Loucy (cell line): ENCODE data around the gene MYRIP.

Experiments used
- H2AFZ ChIP-seq: fragments of 200-600 bp; sonication (generic); 2 replicates; pipeline ENCODE4 v1.6.0; 2016; ENCODE audit warnings: antibody characterized with exemption, mild to moderate bottlenecking, low read length, moderate library complexity
- H3F3A ChIP-seq: fragments of 200-600 bp; 2 replicates; pipeline ENCODE4 v1.6.0; 2016; ENCODE audit warnings: antibody characterized with exemption, low read depth, mild to moderate bottlenecking
- H3K27me3 ChIP-seq: fragments of 200-600 bp; sonication (generic); 2 replicates; pipeline ENCODE4 v1.6.1; 2014; ENCODE audit warnings: low read length, mild to moderate bottlenecking; ENCODE audit not compliant: insufficient read depth, poor library complexity, severe bottlenecking
- H3K36me3 ChIP-seq: fragments of 200-600 bp; sonication (generic); 2 replicates; pipeline ENCODE4 v1.6.1; 2016; ENCODE audit warnings: low read length; ENCODE audit not compliant: insufficient read depth
- H3K4me1 ChIP-seq: fragments of 200-600 bp; sonication (generic); 2 replicates; pipeline ENCODE4 v1.5.1; 2014; ENCODE audit warnings: low read length, mild to moderate bottlenecking; ENCODE audit not compliant: insufficient read depth, poor library complexity, severe bottlenecking
- H3K4me2 ChIP-seq: fragments of 200-600 bp; sonication (generic); 2 replicates; pipeline ENCODE4 v1.6.0; 2014; ENCODE audit warnings: antibody characterized with exemption, low read length, low read depth, mild to moderate bottlenecking; ENCODE audit not compliant: poor library complexity, severe bottlenecking
- H3K4me3 ChIP-seq: fragments of 200-600 bp; sonication (generic); 2 replicates; pipeline ENCODE4 v1.5.1; 2014; ENCODE audit warnings: low read length, mild to moderate bottlenecking, mixed read lengths; ENCODE audit not compliant: poor library complexity, severe bottlenecking
- H3K79me2 ChIP-seq: fragments of 200-600 bp; sonication (generic); 2 replicates; pipeline ENCODE4 v1.6.1; 2014; ENCODE audit warnings: low read length; ENCODE audit not compliant: insufficient read depth
- H3K9ac ChIP-seq: fragments of 200-600 bp; sonication (generic); 2 replicates; pipeline ENCODE4 v1.6.0; 2014; ENCODE audit warnings: mild to moderate bottlenecking, low read depth, low read length, moderate library complexity; ENCODE audit not compliant: poor library complexity, severe bottlenecking
- H3K9me2 ChIP-seq: fragments of 200-600 bp; sonication (generic); replicated peaks from 2 replicates; pipeline ENCODE4 v1.6.1; 2016; ENCODE audit warnings: low read depth, low read length, mixed read lengths
- H3K9me3 ChIP-seq: fragments of 200-600 bp; sonication (generic); 2 replicates; pipeline ENCODE4 v1.6.1; 2014; ENCODE audit warnings: mild to moderate bottlenecking, antibody characterized with exemption, low read length, low read depth; ENCODE audit not compliant: insufficient read depth
- H4K20me1 ChIP-seq: fragments of 200-600 bp; sonication (generic); 2 replicates; pipeline ENCODE4 v1.6.0; 2014; ENCODE audit warnings: antibody characterized with exemption, low read length, mild to moderate bottlenecking; ENCODE audit not compliant: insufficient read depth, poor library complexity, severe bottlenecking
- CTCF ChIP-seq: fragments of 200-600 bp; sonication (generic); conservative IDR thresholded peaks from 2 replicates; pipeline ENCODE4 v1.5.1; 2014; ENCODE audit warnings: mild to moderate bottlenecking, antibody characterized with exemption, low read length
- EZH2phosphoT487 ChIP-seq: fragments of 200-600 bp; IDR thresholded peaks from 2 replicates; pipeline ENCODE4 v1.6.1; 2018; ENCODE audit warnings: antibody characterized with exemption, mild to moderate bottlenecking, moderate library complexity, borderline replicate concordance

The MYRIP gene

GRCh38 chr3:40097131-40098117 lies 288.0 kb downstream of the MYRIP start:
- TF ChIP-seq CTCF = no peak
- no peak for TF ChIP-seq EZH2phosphoT487
- Histone ChIP-seq H4K20me1 (no peaks in the 10 kb centered on the region), H3K9me2 (no peaks in the 10 kb centered on the region), H3K79me2 (no peaks in the 10 kb centered on the region), H3K4me3 (no peak overlapping the region), H2AFZ (no peak overlapping the region), H3F3A (no peaks in the 10 kb centered on the region), H3K36me3 (no peaks in the 10 kb centered on the region), H3K4me2 (no peak overlapping the region), H3K27me3 (no peaks in the 10 kb centered on the region), H3K4me1 (no peaks in the 10 kb centered on the region), H3K9ac (no peak overlapping the region), H3K9me3 (no peaks in the 10 kb centered on the region)

DNA sequence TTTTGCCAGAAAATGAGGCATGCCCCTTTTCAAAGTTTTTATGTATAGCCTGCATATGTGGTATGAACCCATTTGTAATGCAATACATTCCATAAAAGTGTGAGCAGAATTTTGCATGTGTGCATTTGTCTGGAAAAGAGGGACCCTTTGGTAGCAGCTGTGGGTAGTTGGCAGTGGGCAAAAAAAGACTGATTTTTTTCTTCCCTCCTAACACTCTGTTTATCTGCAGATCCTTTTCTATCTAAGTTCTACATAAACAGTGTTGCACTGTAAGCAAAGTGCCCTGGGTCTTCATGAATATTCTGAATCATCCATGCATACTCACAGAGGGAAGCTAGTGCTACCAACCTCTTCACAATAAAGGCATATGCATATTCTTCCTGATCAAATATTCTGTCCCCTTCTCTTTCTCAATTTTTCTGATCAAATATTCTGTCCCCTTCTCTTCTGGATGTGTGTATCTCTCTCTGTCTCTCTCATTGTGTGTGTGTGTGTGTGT lies 288.9 kb downstream of the MYRIP start:
- Histone ChIP-seq H3K9me3 (no peaks in the 10 kb centered on the region), H3K9me2 (no peaks in the 10 kb centered on the region), H3K9ac (no peak overlapping the region), H3K4me2 (no peak overlapping the region), H3K4me1 (no peaks in the 10 kb centered on the region), H3K36me3 (no peaks in the 10 kb centered on the region), H2AFZ (no peak overlapping the region), H3K27me3 (no peaks in the 10 kb centered on the region), H4K20me1 (no peaks in the 10 kb centered on the region), H3F3A (no peaks in the 10 kb centered on the region), H3K4me3 (no peak overlapping the region), H3K79me2 (no peaks in the 10 kb centered on the region)
- TF ChIP-seq EZH2phosphoT487 (no peak), CTCF (no peak)

GRCh38 chr3:40099871-40100270 lies 290.5 kb downstream of the MYRIP start:
- H2AFZ ChIP-seq = no peak overlapping the region
- no peaks in the 10 kb centered on the region for H3K9me3 ChIP-seq
- no peaks in the 10 kb centered on the region for H4K20me1 ChIP-seq
- H3K79me2 ChIP-seq = no peaks in the 10 kb centered on the region
- H3F3A ChIP-seq = no peaks in the 10 kb centered on the region
- H3K36me3 ChIP-seq = no peaks in the 10 kb centered on the region
- H3K9me2 ChIP-seq = no peaks in the 10 kb centered on the region
- H3K4me3 ChIP-seq = no peak overlapping the region
- TF ChIP-seq CTCF = no peak
- no peak for TF ChIP-seq EZH2phosphoT487
- no peak overlapping the region for H3K4me2 ChIP-seq
- H3K4me1 ChIP-seq = no peaks in the 10 kb centered on the region
- H3K27me3 ChIP-seq = no peaks in the 10 kb centered on the region
- no peak overlapping the region for H3K9ac ChIP-seq
